Mesenteric fat pad (tissue), 1 donor: ENCODE data around the gene LZTS2. TPM values are rescaled to one million over a fixed set of nuclear protein-coding genes. Genes with fewer than 3 reads are reported as not detected.

Source experiments
- DNase-seq: peaks from one replicate; pipeline ENCODE4 v3.0.0-alpha.2; 2020; ENCODE audit warnings: low spot score
- total RNA-seq: library from RNA; stranded (reverse); fragmentation: NEBNext Ultra II Directional; extraction: Animal tissue kit (Norgen Biotek cat#: 25700); gene quantifications from one replicate; pipeline ENCODE4 v1.2.1, GENCODE V29; 2021
- donor health status: DM: yes; HTN: yes; CAD: no.

LZTS2 gene
- total RNA-seq, 1 donor from 2014 or later, result 102 TPM

- peak; percentile 94 for DNase-seq
These were observed 13.1 kb downstream of the LZTS2 start for GRCh38 chr10:101012525-101013364.

GRCh38 chr10:101013365-101013825 is 13.8 kb downstream of the LZTS2 start:
- no peak for DNase-seq

GRCh38 chr10:101014230-101014884 is 14.7 kb downstream of the LZTS2 start:
- no peak for DNase-seq

GRCh38 chr10:101014966-101015581 is 15.5 kb downstream of the LZTS2 start:
- DNase-seq, result no peak

GRCh38 chr10:101015582-101015973 is 16.0 kb downstream of the LZTS2 start:
- DNase-seq, result no peak

- no peak for DNase-seq
These were observed 17.2 kb downstream of the LZTS2 start for GRCh38 chr10:101016814-101017213.

GRCh38 chr10:101018118-101018599 is 18.6 kb downstream of the LZTS2 start:
- no peak for DNase-seq

GRCh38 chr10:101018600-101019439 is 19.2 kb downstream of the LZTS2 start:
- DNase-seq, result peak; percentile 95

- no peak for DNase-seq
These were observed 19.8 kb downstream of the LZTS2 start for GRCh38 chr10:101019440-101019703.

GRCh38 chr10:101020427-101021075 is 20.9 kb downstream of the LZTS2 start:
- DNase-seq, result no peak

GRCh38 chr10:101021239-101021638 is 21.6 kb downstream of the LZTS2 start:
- no peak for DNase-seq

GRCh38 chr10:101021692-101022251 is 22.2 kb downstream of the LZTS2 start:
- DNase-seq, result no peak

GRCh38 chr10:101022967-101023705 is 23.5 kb downstream of the LZTS2 start:
- no peak for DNase-seq

GRCh38 chr10:101027106-101027720 is 27.6 kb downstream of the LZTS2 start:
- DNase-seq, result no peak

- no peak for DNase-seq
These were observed 29.1 kb downstream of the LZTS2 start for GRCh38 chr10:101028446-101029337.

GRCh38 chr10:101029520-101030295 is 30.1 kb downstream of the LZTS2 start:
- DNase-seq, result no peak

GRCh38 chr10:101030496-101031127 is 31.0 kb downstream of the LZTS2 start:
- no peak for DNase-seq
